Left lung (tissue), 10 donors: ENCODE data around the gene LSM10. TPM values are rescaled to one million over a fixed set of nuclear protein-coding genes. Genes with fewer than 3 reads are reported as not detected.
A peak's percentile ranks its signal among the peaks of the same experiment; 100 is the strongest.

Source experiments
- ATAC-seq: fragments of 200-7000 bp; cut with Tn5 transposase; one replicate; pipeline ENCODE4 v1.9.1; 2020; ENCODE audit warnings: moderate library complexity
- DNase-seq, 4 donors: peaks; one replicate each; pipeline ENCODE4 v3.0.0-alpha.2; 2013 to 2020
- H3K27ac ChIP-seq, 2 donors: fragments of 200-600 bp; sonication (generic) in 1 of 2; one replicate each; pipeline versions ENCODE4 v1.5.0 to v1.8.0; 2020 to 2021
- H3K27me3 ChIP-seq, 2 donors: fragments of 200-600 bp; sonication (generic) in 1 of 2; one replicate each; pipeline versions ENCODE4 v1.5.0 to v1.8.0; 2020 to 2021
- H3K36me3 ChIP-seq, 2 donors: fragments of 200-600 bp; sonication (generic) in 1 of 2; one replicate each; pipeline versions ENCODE4 v1.5.0 to v1.8.0; 2020 to 2021
- H3K4me1 ChIP-seq, 2 donors: fragments of 200-600 bp; one replicate each; pipeline ENCODE4 v1.8.0; 2021
- H3K4me3 ChIP-seq, 2 donors: fragments of 200-600 bp; sonication (generic) in 1 of 2; one replicate each; pipeline versions ENCODE4 v1.5.0 to v1.8.0; 2020 to 2021; ENCODE audit warnings: mild to moderate bottlenecking in 1 of 2
- H3K9me3 ChIP-seq, 2 donors: fragments of 200-600 bp; sonication (generic) in 1 of 2; one replicate each; pipeline versions ENCODE4 v1.5.0 to v1.8.0; 2020 to 2021
- intact Hi-C, 2 donors: fragments of 100-400 bp; cut with DNase I; formaldehyde crosslinking; loops; one replicate each; pipeline versions ENCODE4 v1.11.2 to v1.14.2; 2022
- polyA plus RNA-seq, 6 donors: library from polyadenylated mRNA; unstranded; fragments of 120-200 nt; gene quantifications; one replicate each; pipeline ENCODE4 v1.2.1, GENCODE V29; 2013; ENCODE audit not compliant: insufficient read length in 6 of 6
- total RNA-seq, 2 donors: library from RNA; stranded (reverse); fragmentation: NEBNext Ultra II Directional; extraction: Animal tissue kit (Norgen Biotek cat#: 25700); gene quantifications; one replicate each; pipeline ENCODE4 v1.2.1, GENCODE V29; 2021
- TF ChIP-seq, protein P1 (sequence below), 2 donors: fragments of 200-600 bp; sonication (generic) in 1 of 2; IDR thresholded peaks; one replicate each; pipeline versions ENCODE4 v1.5.0 to v1.8.0; 2021; ENCODE audit warnings: antibody characterized with exemption in 2 of 2
- donor health status: DM: no; HTN: yes; CAD: no.
- donor health status: DM: no; HTN: no; CAD: no.

Gene LSM10
- total and polyA plus RNA-seq, 8 donors, result 13.5 to 41.4 (median 18.4) TPM

DNA sequence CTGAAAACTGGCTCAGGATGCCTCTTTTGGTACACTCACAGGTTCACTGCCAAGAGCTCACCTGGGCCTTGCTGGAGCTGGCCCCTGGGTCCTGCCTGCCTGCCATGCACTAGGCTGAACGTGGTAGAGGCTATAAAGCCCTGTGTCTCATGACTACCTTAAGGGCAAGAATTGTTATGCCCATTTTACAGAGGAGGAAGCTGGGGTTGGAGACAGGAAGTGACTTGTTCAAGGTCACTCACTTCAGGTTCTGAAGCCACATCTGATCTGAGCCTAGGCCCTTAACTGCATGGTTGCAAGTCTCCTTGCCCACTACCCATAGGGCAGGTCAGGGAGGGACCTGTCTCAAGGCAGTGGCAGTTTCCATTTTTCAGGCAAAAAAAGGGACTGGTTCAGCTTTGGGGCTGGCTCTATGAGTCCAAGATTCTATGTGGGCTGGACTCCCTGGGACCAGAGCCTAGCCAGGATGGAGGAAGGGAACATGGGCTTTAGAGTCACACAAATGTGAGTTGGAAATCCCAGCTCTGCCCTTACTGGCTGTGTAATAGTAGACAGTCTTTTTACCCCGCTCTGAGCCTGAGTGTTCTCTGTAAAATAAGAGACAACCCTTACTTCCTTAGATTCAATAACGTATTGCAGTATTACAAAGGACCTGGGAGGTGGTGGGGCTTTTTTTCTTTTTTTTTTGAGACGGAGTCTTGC lies 19.8 kb downstream of the LSM10 start:
- Histone ChIP-seq H3K36me3 (peaks cover 0 to 6% of the 10 kb centered on the region in 2 donors), H3K27me3 (no peaks in the 10 kb centered on the region), H3K9me3 (no peaks in the 10 kb centered on the region), H3K27ac (peak overlapping the region in 1 of 2 donors; percentile 87), H3K4me3 (no peak overlapping the region), H3K4me1 (peaks cover 22 to 93% of the 10 kb centered on the region in 2 donors)
- no peak for ATAC-seq
- TF ChIP-seq, protein P1, sequence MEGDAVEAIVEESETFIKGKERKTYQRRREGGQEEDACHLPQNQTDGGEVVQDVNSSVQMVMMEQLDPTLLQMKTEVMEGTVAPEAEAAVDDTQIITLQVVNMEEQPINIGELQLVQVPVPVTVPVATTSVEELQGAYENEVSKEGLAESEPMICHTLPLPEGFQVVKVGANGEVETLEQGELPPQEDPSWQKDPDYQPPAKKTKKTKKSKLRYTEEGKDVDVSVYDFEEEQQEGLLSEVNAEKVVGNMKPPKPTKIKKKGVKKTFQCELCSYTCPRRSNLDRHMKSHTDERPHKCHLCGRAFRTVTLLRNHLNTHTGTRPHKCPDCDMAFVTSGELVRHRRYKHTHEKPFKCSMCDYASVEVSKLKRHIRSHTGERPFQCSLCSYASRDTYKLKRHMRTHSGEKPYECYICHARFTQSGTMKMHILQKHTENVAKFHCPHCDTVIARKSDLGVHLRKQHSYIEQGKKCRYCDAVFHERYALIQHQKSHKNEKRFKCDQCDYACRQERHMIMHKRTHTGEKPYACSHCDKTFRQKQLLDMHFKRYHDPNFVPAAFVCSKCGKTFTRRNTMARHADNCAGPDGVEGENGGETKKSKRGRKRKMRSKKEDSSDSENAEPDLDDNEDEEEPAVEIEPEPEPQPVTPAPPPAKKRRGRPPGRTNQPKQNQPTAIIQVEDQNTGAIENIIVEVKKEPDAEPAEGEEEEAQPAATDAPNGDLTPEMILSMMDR (IDR thresholded peaks at IDR 0.05), result no peak
- intact Hi-C loops, result no loop called here
- no peak for DNase-seq

DNA sequence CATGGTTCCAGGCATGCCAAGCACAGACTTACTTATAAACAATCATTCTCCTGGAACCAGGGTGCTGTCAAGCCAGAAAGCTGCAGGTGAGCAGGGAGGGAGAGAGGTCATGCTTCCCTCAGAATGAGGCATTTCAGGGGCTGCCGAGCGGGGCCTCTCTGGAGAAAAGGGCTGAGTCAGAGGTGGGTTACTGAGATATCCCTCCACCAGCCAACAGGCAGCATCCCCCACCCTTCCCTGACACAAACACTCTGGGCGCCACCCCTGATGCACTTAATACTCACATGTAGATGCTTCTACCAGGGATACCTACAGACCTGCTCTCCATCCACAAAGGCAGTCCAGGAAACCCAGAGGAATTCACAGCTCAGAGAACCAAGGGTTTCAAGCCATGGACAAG lies 25.1 kb downstream of the LSM10 start:
- ATAC-seq (no peak), DNase-seq (no peak)
- peak overlapping the region; percentile 93 to 96 for H3K27ac ChIP-seq
- peaks cover 34 to 97% of the 10 kb centered on the region in 2 donors for H3K4me1 ChIP-seq
- no peak overlapping the region for H3K4me3 ChIP-seq
- H3K9me3 ChIP-seq, result no peaks in the 10 kb centered on the region
- intact Hi-C loops, result no loop called here
- TF ChIP-seq, protein P1 (IDR thresholded peaks at IDR 0.05), result no peak
- H3K36me3 ChIP-seq, result peaks cover 0 to 16% of the 10 kb centered on the region in 2 donors
- no peaks in the 10 kb centered on the region for H3K27me3 ChIP-seq

DNA sequence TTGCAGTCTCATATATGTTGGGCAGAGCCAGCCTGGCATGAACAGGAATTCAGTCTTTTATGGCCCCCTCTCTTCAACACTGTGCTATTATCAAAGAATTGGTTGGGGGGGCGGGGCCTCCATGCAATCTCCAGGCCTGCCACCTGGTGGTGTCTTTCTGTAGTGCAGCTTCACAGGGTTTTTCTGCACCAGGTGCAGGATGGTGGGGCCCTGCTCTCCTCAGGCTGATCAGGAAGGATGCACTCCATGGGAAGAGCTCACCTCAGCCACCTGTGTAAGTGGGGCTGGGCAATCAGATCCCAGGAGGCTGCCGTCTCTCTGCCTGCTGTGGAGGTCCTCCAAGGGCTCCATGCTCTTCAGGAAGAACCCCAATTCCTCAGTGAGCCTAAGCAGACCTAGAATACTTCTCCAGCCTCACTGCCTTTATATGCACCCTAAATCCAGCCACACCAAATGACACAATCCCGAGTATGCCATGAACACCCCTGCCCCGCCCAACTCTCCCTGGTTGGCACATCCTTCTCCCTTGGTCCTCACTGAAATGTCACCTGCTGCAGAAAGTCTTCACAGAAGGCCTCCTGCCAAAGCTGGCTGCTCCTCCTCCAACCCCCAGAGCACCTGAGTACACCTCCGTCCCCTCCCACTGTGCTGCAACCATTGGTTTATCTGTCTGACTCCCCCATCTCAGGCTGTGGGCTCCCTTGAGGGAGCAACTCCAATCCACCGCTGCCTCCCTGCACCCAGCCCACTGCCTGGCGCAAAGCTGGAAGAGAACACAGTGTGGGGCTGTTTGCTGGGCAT lies 28.4 kb downstream of the LSM10 start:
- peak; percentile 60 for ATAC-seq
- H3K36me3 ChIP-seq, result peaks cover 0 to 16% of the 10 kb centered on the region in 2 donors
- H3K27ac ChIP-seq, result peak overlapping the region in 1 of 2 donors; percentile 96
- H3K4me3 ChIP-seq, result no peak overlapping the region
- intact Hi-C loops, result no loop called here
- peaks cover 39 to 100% of the 10 kb centered on the region in 2 donors for H3K4me1 ChIP-seq
- no peaks in the 10 kb centered on the region for H3K27me3 ChIP-seq
- DNase-seq, result peak in 3 of 4 donors; percentile 65 to 72 (median 66)
- no peaks in the 10 kb centered on the region for H3K9me3 ChIP-seq
- TF ChIP-seq, protein P1 (IDR thresholded peaks at IDR 0.05), result peak; percentile 91 to 95

DNA sequence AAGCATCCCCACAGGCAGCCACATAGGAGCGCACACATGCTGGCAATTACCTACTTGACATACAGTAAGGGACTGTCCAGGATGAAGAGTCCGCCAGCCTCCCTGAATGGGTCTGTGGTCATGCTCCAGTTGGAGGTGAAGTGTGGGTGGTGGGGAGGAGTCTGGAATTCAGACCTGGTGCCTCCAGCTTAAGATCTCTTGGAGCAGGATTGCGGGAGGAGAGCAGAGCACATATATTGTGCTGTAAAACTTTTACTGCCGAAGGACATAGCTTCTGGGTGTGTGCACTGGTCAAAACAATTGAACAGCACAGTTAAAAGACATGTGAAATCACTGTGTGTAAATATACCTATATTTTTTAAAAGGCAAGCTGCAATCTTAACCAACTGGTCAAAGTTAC lies 29.9 kb downstream of the LSM10 start:
- intact Hi-C loops, result no loop called here
- Histone ChIP-seq H3K36me3 (peaks cover 0 to 24% of the 10 kb centered on the region in 2 donors), H3K4me3 (no peak overlapping the region), H3K9me3 (no peaks in the 10 kb centered on the region), H3K27me3 (no peaks in the 10 kb centered on the region), H3K4me1 (peaks cover 24 to 91% of the 10 kb centered on the region in 2 donors), H3K27ac (no peak overlapping the region)
- DNase-seq (no peak), ATAC-seq (no peak)
- TF ChIP-seq, protein P1 (IDR thresholded peaks at IDR 0.05), result no peak

DNA sequence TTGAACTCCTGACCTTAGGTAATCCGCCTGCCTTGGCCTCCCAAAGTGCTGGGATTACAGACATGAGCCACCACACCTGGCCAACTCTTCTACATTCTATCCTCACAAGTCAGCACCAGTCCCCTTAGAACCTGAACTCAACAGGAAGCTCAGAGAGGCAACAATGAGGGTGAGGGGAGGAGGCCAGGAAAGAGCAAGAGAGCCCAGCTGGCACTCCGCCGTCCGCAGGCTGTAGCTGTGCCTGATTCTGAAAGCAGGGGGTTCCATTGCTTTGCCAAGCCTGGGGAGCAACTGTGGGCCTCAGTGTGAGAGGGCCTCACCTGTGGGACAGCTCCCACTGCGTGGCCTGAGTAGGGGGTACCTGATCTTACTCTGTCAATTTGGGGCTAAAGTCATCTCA lies 30.6 kb downstream of the LSM10 start:
- Histone ChIP-seq H3K36me3 (peaks cover 0 to 32% of the 10 kb centered on the region in 2 donors), H3K27me3 (no peaks in the 10 kb centered on the region), H3K9me3 (no peaks in the 10 kb centered on the region), H3K27ac (peak overlapping the region in 1 of 2 donors; percentile 85), H3K4me1 (peaks cover 19 to 83% of the 10 kb centered on the region in 2 donors), H3K4me3 (no peak overlapping the region)
- ATAC-seq (no peak), DNase-seq (no peak)
- intact Hi-C loops, result no loop called here
- TF ChIP-seq, protein P1 (IDR thresholded peaks at IDR 0.05), result no peak
